GM23338 (cell line): Measurements from ENCODE around the gene NUSAP1. TPM values are rescaled to one million over a fixed set of nuclear protein-coding genes. Genes with fewer than 3 reads are reported as not detected.

Source experiments
- ATAC-seq: fragments of 200-7000 bp; cut with Tn5 transposase; 3 replicates; pipeline ENCODE4 v1.9.1; 2020
- DNase-seq: peaks from one replicate; pipeline ENCODE4 v3.0.0-alpha.2; 2015; ENCODE audit warnings: low spot score
- H2AFZ ChIP-seq: fragments of 200-600 bp; sonication (generic); 2 replicates; pipeline ENCODE4 v1.8.0; 2016; ENCODE audit warnings: antibody characterized with exemption, mild to moderate bottlenecking, moderate library complexity
- H3F3A ChIP-seq: fragments of 200-600 bp; sonication (generic); replicated peaks from 2 replicates; pipeline ENCODE4 v1.8.0; 2017; ENCODE audit warnings: antibody characterized with exemption, mixed run types, low read depth
- H3K27ac ChIP-seq: fragments of 200-600 bp; sonication (generic); 2 replicates; pipeline ENCODE4 v1.6.1; 2016; ENCODE audit warnings: low read depth
- H3K27me3 ChIP-seq: fragments of 200-600 bp; sonication (generic); 2 replicates; pipeline ENCODE4 v1.8.0; 2016; ENCODE audit warnings: mild to moderate bottlenecking, mixed run types, moderate library complexity; ENCODE audit not compliant: insufficient read depth
- H3K36me3 ChIP-seq: fragments of 200-600 bp; sonication (generic); 2 replicates; pipeline ENCODE4 v1.8.0; 2016; ENCODE audit warnings: mild to moderate bottlenecking; ENCODE audit not compliant: insufficient read depth
- H3K4me1 ChIP-seq: fragments of 200-600 bp; sonication (generic); 2 replicates; pipeline ENCODE4 v1.8.0; 2016; ENCODE audit warnings: mild to moderate bottlenecking, moderate library complexity; ENCODE audit not compliant: insufficient read depth
- H3K4me2 ChIP-seq: fragments of 200-600 bp; sonication (generic); 2 replicates; pipeline ENCODE4 v1.7.1; 2017; ENCODE audit warnings: mixed run types
- H3K4me3 ChIP-seq: fragments of 200-600 bp; sonication (generic); 2 replicates; pipeline ENCODE4 v1.6.1; 2016; ENCODE audit warnings: mixed run types
- H3K79me2 ChIP-seq: fragments of 200-600 bp; sonication (generic); replicated peaks from 2 replicates; pipeline ENCODE4 v1.8.0; 2017; ENCODE audit warnings: mild to moderate bottlenecking; ENCODE audit not compliant: insufficient read depth
- H3K9me2 ChIP-seq: fragments of 200-600 bp; sonication (generic); 2 replicates; pipeline ENCODE4 v1.8.0; 2017; ENCODE audit not compliant: insufficient read depth
- H4K20me1 ChIP-seq: fragments of 200-600 bp; sonication (generic); replicated peaks from 2 replicates; pipeline ENCODE4 v1.8.0; 2017; ENCODE audit warnings: mild to moderate bottlenecking; ENCODE audit not compliant: insufficient read depth
- H3K27ac Mint-ChIP-seq: 2 replicates; pipeline ENCODE4 v1.8.0; 2020; ENCODE audit warnings: inconsistent platforms, mild to moderate bottlenecking, moderate library complexity, mixed read lengths
- H3K27me3 Mint-ChIP-seq: 3 replicates; pipeline ENCODE4 v1.8.0; 2022; ENCODE audit warnings: low read depth, mild to moderate bottlenecking, moderate library complexity, mixed read lengths, inconsistent platforms; ENCODE audit not compliant: insufficient read depth, poor library complexity
- H3K36me3 Mint-ChIP-seq: 3 replicates; pipeline ENCODE4 v1.8.0; 2021; ENCODE audit warnings: low read depth, mild to moderate bottlenecking, inconsistent platforms, moderate library complexity, mixed read lengths
- H3K4me1 Mint-ChIP-seq: 3 replicates; pipeline ENCODE4 v1.8.0; 2020; ENCODE audit warnings: mild to moderate bottlenecking, inconsistent platforms, mixed read lengths
- H3K4me3 Mint-ChIP-seq: 3 replicates; pipeline ENCODE4 v1.8.0; 2021; ENCODE audit warnings: moderate library complexity, mild to moderate bottlenecking, inconsistent platforms, mixed read lengths
- H3K9me3 Mint-ChIP-seq: 3 replicates; pipeline ENCODE4 v1.8.0; 2020; ENCODE audit warnings: moderate library complexity, mild to moderate bottlenecking, inconsistent platforms, mixed read lengths
- CREB1 ChIP-seq: fragments of 250-450 bp; sonication (Bioruptor Pico); IDR thresholded peaks from 2 replicates; pipeline ENCODE4 v1.5.0; 2020; ENCODE audit warnings: low read depth, mild to moderate bottlenecking, moderate library complexity
- CTCF ChIP-seq, 2 experiments: fragments of 200-600 bp in 1 of 2; sonication (generic) in 1 of 2; conservative IDR thresholded peaks; 2 replicates each; pipeline versions ENCODE4 v1.5.1 to v1.6.1; 2016 to 2017; ENCODE audit warnings: antibody characterized with exemption in 2 of 2, low read depth in 2 of 2, mild to moderate bottlenecking in 2 of 2, moderate library complexity in 1 of 2
- EZH2 ChIP-seq: fragments of 200-600 bp; sonication (generic); IDR thresholded peaks from one replicate; pipeline ENCODE4 v1.8.0; 2017; ENCODE audit warnings: antibody characterized with exemption, mild to moderate bottlenecking, low read depth; ENCODE audit not compliant: unreplicated experiment
- EZH2phosphoT487 ChIP-seq: fragments of 200-600 bp; sonication (generic); IDR thresholded peaks from one replicate; pipeline ENCODE4 v1.8.1; 2018; ENCODE audit warnings: antibody characterized with exemption; ENCODE audit not compliant: unreplicated experiment
- JUNB ChIP-seq: IDR thresholded peaks from one replicate; pipeline ENCODE4 v1.6.1; 2016; ENCODE audit warnings: antibody characterized with exemption; ENCODE audit not compliant: unreplicated experiment
- POLR2AphosphoS5 ChIP-seq: IDR thresholded peaks from 2 replicates; pipeline ENCODE4 v1.6.1; 2016; ENCODE audit warnings: antibody characterized with exemption, low read depth
- STAT1 ChIP-seq: IDR thresholded peaks from one replicate; pipeline ENCODE4 v1.6.1; 2016; ENCODE audit warnings: antibody characterized with exemption; ENCODE audit not compliant: unreplicated experiment
- ZNF114 ChIP-seq: fragments of 250-450 bp; sonication (Bioruptor Pico); IDR thresholded peaks from 2 replicates; pipeline ENCODE4 v1.5.0; 2020; ENCODE audit warnings: mild to moderate bottlenecking, moderate library complexity
- ZNF331 ChIP-seq: fragments of 250-450 bp; sonication (Bioruptor Pico); IDR thresholded peaks from 2 replicates; pipeline ENCODE4 v1.5.0; 2020; ENCODE audit warnings: low read depth, mild to moderate bottlenecking, moderate library complexity
- long read RNA-seq: library from polyadenylated mRNA; unstranded; transcript quantifications from one replicate; pipeline ENCODE4 v2.0.0, GENCODE V29; 2020; ENCODE audit not compliant: unreplicated experiment
- polyA plus RNA-seq: library from polyadenylated mRNA; unstranded; fragments of >200 nt; fragmentation: Nextera tagmentation; extraction: Ambion mirVana; gene quantifications from 2 replicates; pipeline ENCODE4 v1.2.1, GENCODE V29; 2016
- total RNA-seq: library from RNA; depleted of rRNA; stranded (reverse); fragments of >200 nt; shearing (Covaris generic); gene quantifications from 2 replicates; pipeline ENCODE4 v1.2.3, GENCODE V29; 2014; rRNA removed
- TF ChIP-seq, protein P1 (sequence below): fragments of 250-450 bp; sonication (Bioruptor Pico); IDR thresholded peaks from 2 replicates; pipeline ENCODE4 v1.5.0; 2020; ENCODE audit warnings: mild to moderate bottlenecking, moderate library complexity
- TF ChIP-seq, protein P2 (sequence below): IDR thresholded peaks from 2 replicates; pipeline ENCODE4 v1.6.1; 2016; ENCODE audit warnings: antibody characterized with exemption
- TF ChIP-seq, protein P3 (sequence below): IDR thresholded peaks from one replicate; pipeline ENCODE4 v1.6.1; 2018; ENCODE audit warnings: antibody characterized with exemption; ENCODE audit not compliant: unreplicated experiment

NUSAP1 gene
- total RNA-seq, result 126 and 150 TPM in 2 replicates
- polyA plus RNA-seq, result 260 and 272 TPM in 2 replicates
- long read RNA-seq, transcript NUSAP1-208 (11 exons, 1,629 nt), result major isoform, 6 of 45 reads
- long read RNA-seq, transcript NUSAP1-202 (11 exons, 2,274 nt), result major isoform, 6 of 45 reads
- long read RNA-seq, partial matches to known transcripts, result 22 of 45 reads
- long read RNA-seq, other reads (novel, unspliced or antisense), result 7 of 45 reads

DNA sequence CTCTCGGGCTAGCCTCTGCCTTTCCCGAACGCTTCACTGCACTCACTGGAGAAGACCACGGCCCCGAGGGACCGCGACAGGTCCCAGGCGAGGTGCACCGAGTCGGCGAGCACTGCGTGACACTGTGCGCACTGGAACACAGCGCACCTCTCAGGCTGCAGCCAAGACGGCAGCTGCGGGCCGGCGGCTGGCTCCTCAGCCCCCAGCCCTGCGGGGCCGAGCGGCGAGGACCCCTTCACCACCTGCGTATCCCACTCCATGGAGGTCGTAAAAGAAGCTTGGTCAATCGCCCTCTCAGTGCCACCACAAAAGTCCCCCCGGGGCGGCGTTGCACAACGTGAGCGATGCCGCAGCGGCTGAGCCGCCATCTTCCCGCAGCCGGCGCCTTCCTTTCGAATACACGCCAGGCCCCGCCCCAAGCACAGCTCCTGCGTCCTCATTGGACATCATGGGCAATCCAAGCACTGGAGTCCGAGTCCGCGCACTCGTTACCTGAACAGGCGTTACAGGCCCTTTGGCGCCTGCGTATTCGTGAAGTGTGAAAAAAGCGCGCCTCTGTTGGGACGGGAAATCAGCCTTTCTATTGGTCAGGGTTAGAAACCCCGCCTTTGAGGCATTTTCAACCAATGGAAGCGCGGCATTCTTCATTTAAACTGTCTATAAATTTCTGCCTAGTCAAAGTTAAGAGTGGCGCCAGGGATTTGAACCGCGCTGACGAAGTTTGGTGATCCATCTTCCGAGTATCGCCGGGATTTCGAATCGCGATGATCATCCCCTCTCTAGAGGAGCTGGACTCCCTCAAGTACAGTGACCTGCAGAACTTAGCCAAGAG lies at the start of gene NUSAP1, which contains the start of gene OIP5:
TSS of gene NUSAP1 (plus strand) at position 688 of the 832 bp plus-strand sequence. CDS start at position 765, 77 bp downstream.
TSS of gene OIP5 (minus strand) at position 398 of the 832 bp plus-strand sequence. CDS start at position 368, 30 bp downstream.
- H3K36me3 Mint-ChIP-seq, result peaks cover 22% of the 10 kb centered on the region
- no peaks in the 10 kb centered on the region; the same call in 2 of the 3 replicates for H3K9me3 Mint-ChIP-seq
- H3K9me2 ChIP-seq, result no peaks in the 10 kb centered on the region
- H3K27me3 ChIP-seq, result no peaks in the 10 kb centered on the region
- peaks cover 7% of the 10 kb centered on the region for H3K27me3 Mint-ChIP-seq
- H3K4me3 Mint-ChIP-seq, result peak within 1 kb of the TSS; percentile 98
- H3K27ac Mint-ChIP-seq, result peak within 1 kb of the TSS; percentile 100
- peak within 1 kb of the TSS; percentile 77 for H3K27ac ChIP-seq
- peaks cover 8% of the 10 kb centered on the region; the same call in 2 of the 3 replicates for H3K4me1 Mint-ChIP-seq
- DNase-seq (peak; percentile 100), ATAC-seq (peak; percentile 95)
- no peaks in the 10 kb centered on the region; the same call in 1 of the 2 replicates for H3F3A ChIP-seq
- H3K4me1 ChIP-seq, result peaks cover 17% of the 10 kb centered on the region; the same call in 1 of the 2 replicates
- peak within 1 kb of the TSS; percentile 85 for H3K4me2 ChIP-seq
- peaks cover 5% of the 10 kb centered on the region for H4K20me1 ChIP-seq
- peaks cover 58% of the 10 kb centered on the region for H3K79me2 ChIP-seq
- peak within 1 kb of the TSS; percentile 57 for H2AFZ ChIP-seq
- H3K4me3 ChIP-seq, result peak within 1 kb of the TSS; percentile 75
- peaks cover 10% of the 10 kb centered on the region; the same call in 1 of the 2 replicates for H3K36me3 ChIP-seq
- TF ChIP-seq POLR2AphosphoS5 (peak; percentile 93), JUNB (no peak), STAT1 (no peak), EZH2phosphoT487 (no peak), ZNF114 (CRISPR knock-in tag) (peak; percentile 61; the same call in 1 of the 2 replicates), CREB1 (CRISPR knock-in tag) (peak; percentile 59; the same call in 1 of the 2 replicates), EZH2 (no peak), ZNF331 (CRISPR knock-in tag) (no peak), CTCF (conservative IDR thresholded peaks at IDR 0.05; ENCODE audit: low read depth in 2 of 2) (peak in 1 of 2 experiments; percentile 59; a peak in 1 of 4 replicates)
- TF ChIP-seq, protein P1, sequence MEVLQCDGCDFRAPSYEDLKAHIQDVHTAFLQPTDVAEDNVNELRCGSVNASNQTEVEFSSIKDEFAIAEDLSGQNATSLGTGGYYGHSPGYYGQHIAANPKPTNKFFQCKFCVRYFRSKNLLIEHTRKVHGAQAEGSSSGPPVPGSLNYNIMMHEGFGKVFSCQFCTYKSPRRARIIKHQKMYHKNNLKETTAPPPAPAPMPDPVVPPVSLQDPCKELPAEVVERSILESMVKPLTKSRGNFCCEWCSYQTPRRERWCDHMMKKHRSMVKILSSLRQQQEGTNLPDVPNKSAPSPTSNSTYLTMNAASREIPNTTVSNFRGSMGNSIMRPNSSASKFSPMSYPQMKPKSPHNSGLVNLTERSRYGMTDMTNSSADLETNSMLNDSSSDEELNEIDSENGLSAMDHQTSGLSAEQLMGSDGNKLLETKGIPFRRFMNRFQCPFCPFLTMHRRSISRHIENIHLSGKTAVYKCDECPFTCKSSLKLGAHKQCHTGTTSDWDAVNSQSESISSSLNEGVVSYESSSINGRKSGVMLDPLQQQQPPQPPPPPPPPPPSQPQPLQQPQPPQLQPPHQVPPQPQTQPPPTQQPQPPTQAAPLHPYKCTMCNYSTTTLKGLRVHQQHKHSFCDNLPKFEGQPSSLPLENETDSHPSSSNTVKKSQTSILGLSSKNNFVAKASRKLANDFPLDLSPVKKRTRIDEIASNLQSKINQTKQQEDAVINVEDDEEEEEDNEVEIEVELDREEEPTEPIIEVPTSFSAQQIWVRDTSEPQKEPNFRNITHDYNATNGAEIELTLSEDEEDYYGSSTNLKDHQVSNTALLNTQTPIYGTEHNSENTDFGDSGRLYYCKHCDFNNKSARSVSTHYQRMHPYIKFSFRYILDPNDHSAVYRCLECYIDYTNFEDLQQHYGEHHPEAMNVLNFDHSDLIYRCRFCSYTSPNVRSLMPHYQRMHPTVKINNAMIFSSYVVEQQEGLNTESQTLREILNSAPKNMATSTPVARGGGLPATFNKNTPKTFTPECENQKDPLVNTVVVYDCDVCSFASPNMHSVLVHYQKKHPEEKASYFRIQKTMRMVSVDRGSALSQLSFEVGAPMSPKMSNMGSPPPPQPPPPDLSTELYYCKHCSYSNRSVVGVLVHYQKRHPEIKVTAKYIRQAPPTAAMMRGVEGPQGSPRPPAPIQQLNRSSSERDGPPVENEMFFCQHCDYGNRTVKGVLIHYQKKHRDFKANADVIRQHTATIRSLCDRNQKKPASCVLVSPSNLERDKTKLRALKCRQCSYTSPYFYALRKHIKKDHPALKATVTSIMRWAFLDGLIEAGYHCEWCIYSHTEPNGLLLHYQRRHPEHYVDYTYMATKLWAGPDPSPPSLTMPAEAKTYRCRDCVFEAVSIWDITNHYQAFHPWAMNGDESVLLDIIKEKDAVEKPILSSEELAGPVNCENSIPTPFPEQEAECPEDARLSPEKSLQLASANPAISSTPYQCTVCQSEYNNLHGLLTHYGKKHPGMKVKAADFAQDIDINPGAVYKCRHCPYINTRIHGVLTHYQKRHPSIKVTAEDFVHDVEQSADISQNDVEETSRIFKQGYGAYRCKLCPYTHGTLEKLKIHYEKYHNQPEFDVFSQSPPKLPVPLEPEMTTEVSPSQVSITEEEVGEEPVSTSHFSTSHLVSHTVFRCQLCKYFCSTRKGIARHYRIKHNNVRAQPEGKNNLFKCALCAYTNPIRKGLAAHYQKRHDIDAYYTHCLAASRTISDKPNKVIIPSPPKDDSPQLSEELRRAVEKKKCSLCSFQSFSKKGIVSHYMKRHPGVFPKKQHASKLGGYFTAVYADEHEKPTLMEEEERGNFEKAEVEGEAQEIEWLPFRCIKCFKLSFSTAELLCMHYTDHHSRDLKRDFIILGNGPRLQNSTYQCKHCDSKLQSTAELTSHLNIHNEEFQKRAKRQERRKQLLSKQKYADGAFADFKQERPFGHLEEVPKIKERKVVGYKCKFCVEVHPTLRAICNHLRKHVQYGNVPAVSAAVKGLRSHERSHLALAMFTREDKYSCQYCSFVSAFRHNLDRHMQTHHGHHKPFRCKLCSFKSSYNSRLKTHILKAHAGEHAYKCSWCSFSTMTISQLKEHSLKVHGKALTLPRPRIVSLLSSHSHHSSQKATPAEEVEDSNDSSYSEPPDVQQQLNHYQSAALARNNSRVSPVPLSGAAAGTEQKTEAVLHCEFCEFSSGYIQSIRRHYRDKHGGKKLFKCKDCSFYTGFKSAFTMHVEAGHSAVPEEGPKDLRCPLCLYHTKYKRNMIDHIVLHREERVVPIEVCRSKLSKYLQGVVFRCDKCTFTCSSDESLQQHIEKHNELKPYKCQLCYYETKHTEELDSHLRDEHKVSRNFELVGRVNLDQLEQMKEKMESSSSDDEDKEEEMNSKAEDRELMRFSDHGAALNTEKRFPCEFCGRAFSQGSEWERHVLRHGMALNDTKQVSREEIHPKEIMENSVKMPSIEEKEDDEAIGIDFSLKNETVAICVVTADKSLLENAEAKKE (CRISPR knock-in tag), result no peak
- TF ChIP-seq, protein P2, sequence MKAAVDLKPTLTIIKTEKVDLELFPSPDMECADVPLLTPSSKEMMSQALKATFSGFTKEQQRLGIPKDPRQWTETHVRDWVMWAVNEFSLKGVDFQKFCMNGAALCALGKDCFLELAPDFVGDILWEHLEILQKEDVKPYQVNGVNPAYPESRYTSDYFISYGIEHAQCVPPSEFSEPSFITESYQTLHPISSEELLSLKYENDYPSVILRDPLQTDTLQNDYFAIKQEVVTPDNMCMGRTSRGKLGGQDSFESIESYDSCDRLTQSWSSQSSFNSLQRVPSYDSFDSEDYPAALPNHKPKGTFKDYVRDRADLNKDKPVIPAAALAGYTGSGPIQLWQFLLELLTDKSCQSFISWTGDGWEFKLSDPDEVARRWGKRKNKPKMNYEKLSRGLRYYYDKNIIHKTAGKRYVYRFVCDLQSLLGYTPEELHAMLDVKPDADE, result no peak; the same call in 1 of the 2 replicates
- TF ChIP-seq, protein P3, sequence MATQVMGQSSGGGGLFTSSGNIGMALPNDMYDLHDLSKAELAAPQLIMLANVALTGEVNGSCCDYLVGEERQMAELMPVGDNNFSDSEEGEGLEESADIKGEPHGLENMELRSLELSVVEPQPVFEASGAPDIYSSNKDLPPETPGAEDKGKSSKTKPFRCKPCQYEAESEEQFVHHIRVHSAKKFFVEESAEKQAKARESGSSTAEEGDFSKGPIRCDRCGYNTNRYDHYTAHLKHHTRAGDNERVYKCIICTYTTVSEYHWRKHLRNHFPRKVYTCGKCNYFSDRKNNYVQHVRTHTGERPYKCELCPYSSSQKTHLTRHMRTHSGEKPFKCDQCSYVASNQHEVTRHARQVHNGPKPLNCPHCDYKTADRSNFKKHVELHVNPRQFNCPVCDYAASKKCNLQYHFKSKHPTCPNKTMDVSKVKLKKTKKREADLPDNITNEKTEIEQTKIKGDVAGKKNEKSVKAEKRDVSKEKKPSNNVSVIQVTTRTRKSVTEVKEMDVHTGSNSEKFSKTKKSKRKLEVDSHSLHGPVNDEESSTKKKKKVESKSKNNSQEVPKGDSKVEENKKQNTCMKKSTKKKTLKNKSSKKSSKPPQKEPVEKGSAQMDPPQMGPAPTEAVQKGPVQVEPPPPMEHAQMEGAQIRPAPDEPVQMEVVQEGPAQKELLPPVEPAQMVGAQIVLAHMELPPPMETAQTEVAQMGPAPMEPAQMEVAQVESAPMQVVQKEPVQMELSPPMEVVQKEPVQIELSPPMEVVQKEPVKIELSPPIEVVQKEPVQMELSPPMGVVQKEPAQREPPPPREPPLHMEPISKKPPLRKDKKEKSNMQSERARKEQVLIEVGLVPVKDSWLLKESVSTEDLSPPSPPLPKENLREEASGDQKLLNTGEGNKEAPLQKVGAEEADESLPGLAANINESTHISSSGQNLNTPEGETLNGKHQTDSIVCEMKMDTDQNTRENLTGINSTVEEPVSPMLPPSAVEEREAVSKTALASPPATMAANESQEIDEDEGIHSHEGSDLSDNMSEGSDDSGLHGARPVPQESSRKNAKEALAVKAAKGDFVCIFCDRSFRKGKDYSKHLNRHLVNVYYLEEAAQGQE, result peak; percentile 23
